ENCODE measurements around the gene STX7. TPM values are rescaled to one million over a fixed set of nuclear protein-coding genes. Genes with fewer than 3 reads are reported as not detected.

The STX7 gene
- total RNA-seq, 1 experiment from 2014 or later: 41.0 TPM

DNA sequence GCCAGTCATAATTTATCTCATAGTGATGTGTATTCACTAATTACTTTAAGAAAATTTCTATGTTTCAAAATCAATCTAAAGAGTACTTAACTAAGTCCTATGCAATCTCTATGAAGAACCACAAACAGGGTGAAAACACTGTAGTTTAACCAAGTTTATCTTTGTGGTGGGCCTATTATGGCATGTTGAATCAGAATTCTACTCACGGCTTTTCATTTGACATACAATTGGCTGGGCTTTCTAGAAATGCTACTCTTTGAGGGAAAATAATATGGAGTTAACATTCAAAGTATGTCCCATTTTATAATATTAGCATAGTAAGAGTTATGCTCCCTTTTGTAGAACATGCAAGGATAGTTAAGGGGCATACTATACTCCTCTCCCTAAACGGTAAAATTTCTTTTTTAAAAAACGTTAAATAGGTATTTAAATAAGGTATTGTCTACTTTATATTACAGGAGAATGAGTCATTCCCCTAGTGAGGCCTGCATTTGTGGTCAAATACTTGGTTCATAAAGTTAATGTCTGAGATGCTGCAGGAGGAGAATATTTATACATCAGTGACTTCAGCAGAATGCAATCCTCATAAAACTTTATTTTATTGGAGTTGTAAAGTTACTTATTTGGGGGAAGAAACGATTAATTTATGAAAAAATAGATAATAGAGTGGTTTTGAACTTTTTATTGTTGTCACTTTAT is 113.4 kb downstream of the STX7 start:
- CTCF ChIA-PET: no interaction called here
- POLR2A ChIA-PET: no interaction called here
- Mint-ChIP-seq H3K4me1 (ENCODE audit: low read depth, unreplicated experiment) (peaks cover 5% of the 10 kb centered on the region), H3K9me3 (ENCODE audit: unreplicated experiment) (no peaks in the 10 kb centered on the region), H3K36me3 (ENCODE audit: insufficient read depth, unreplicated experiment) (no peaks in the 10 kb centered on the region), H3K4me3 (ENCODE audit: unreplicated experiment) (no peak overlapping the region), H3K27me3 (ENCODE audit: insufficient read depth, unreplicated experiment) (peaks cover 35% of the 10 kb centered on the region), H3K27ac (ENCODE audit: unreplicated experiment) (no peak overlapping the region)
- TF ChIP-seq, protein P1, sequence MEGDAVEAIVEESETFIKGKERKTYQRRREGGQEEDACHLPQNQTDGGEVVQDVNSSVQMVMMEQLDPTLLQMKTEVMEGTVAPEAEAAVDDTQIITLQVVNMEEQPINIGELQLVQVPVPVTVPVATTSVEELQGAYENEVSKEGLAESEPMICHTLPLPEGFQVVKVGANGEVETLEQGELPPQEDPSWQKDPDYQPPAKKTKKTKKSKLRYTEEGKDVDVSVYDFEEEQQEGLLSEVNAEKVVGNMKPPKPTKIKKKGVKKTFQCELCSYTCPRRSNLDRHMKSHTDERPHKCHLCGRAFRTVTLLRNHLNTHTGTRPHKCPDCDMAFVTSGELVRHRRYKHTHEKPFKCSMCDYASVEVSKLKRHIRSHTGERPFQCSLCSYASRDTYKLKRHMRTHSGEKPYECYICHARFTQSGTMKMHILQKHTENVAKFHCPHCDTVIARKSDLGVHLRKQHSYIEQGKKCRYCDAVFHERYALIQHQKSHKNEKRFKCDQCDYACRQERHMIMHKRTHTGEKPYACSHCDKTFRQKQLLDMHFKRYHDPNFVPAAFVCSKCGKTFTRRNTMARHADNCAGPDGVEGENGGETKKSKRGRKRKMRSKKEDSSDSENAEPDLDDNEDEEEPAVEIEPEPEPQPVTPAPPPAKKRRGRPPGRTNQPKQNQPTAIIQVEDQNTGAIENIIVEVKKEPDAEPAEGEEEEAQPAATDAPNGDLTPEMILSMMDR (IDR thresholded peaks at IDR 0.05; ENCODE audit: insufficient read depth in 1 of 2, low read depth in 1 of 2, low read length in 1 of 2, severe bottlenecking in 1 of 2, unreplicated experiment in 1 of 2): no peak
- Histone ChIP-seq H3K27me3 (replicated peaks; ENCODE audit: control insufficient read depth, insufficient read depth, low read length) (peaks cover 2% of the 10 kb centered on the region), H3K36me3 (ENCODE audit: control insufficient read depth, insufficient read depth, low read length) (no peaks in the 10 kb centered on the region), H3K9me3 (no peaks in the 10 kb centered on the region), H3K4me1 (no peaks in the 10 kb centered on the region), H3K4me3 (ENCODE audit: low read depth, low read length) (no peak overlapping the region)
- DNase-seq: no peak
- intact Hi-C loops (cut with micrococcal nuclease; ENCODE audit: unreplicated experiment): loop anchor here (2.0 kb wide), 2 partner anchors 85 to 99 kb away; no protein-coding TSS in a partner anchor
- no TSS peak for BruUV-seq (replicated peaks)

Other genes with a start within 250 kb of the STX7 start
- 0.09 TPM in 1 of 2 replicates, not detected in the other for gene MOXD1, start 111.6 kb downstream of the STX7 start, total RNA-seq (2022)
- gene TAAR9, start 25.2 kb upstream of the STX7 start, total RNA-seq (2022): not detected in 2 replicates
- not detected in 2 replicates for gene TAAR8, start 39.6 kb upstream of the STX7 start, total RNA-seq (2022)
- not detected in 2 replicates for gene TAAR6, start 57.2 kb upstream of the STX7 start, total RNA-seq (2022)
- not detected in 2 replicates for gene TAAR5, start 76.6 kb upstream of the STX7 start, total RNA-seq (2022)
- gene TAAR2, start 111.2 kb upstream of the STX7 start, total RNA-seq (2022): not detected in 2 replicates
- not detected in 2 replicates for gene TAAR1, start 146.1 kb upstream of the STX7 start, total RNA-seq (2022)
- not detected in 2 replicates for gene VNN1, start 200.9 kb upstream of the STX7 start, total RNA-seq (2022)
- not detected in 2 replicates for gene VNN2, start 244.8 kb upstream of the STX7 start, total RNA-seq (2022)